Breast epithelium (tissue), 3 donors: ENCODE results near the gene SPECC1L.
"Not testable (repeated sequence)": the region's sequence is repeated elsewhere in the genome, so short reads cannot be mapped to it uniquely, and the experiment has no call there.

Experiments used
- CTCF ChIP-seq, 3 donors: fragments of 450-650 bp; IDR thresholded peaks; one replicate each; pipeline ENCODE4 v1.5.1; 2016 to 2017; ENCODE audit warnings: antibody characterized with exemption in 3 of 3, mild to moderate bottlenecking in 3 of 3, moderate library complexity in 3 of 3
- POLR2A ChIP-seq: fragments of 450-650 bp; IDR thresholded peaks from one replicate; pipeline ENCODE4 v1.6.1; 2016; ENCODE audit warnings: antibody characterized with exemption, mild to moderate bottlenecking, moderate library complexity

GRCh38 chr22:24243417-24243816 is 27.2 kb upstream of the SPECC1L start:
- TF ChIP-seq CTCF (IDR thresholded peaks at IDR 0.05); POLR2A: not testable (repeated sequence)
